ENCODE measurements around the gene VSIG4. TPM values are rescaled to one million over a fixed set of nuclear protein-coding genes. Genes with fewer than 3 reads are reported as not detected.
"Not testable (repeated sequence)": the region's sequence is repeated elsewhere in the genome, so short reads cannot be mapped to it uniquely, and the experiment has no call there.

VSIG4 gene
- total RNA-seq: 100 to 1,000 TPM; 269 to 755 (median 401) TPM

- no peak for TF ChIP-seq CTCF (IDR thresholded peaks at IDR 0.05)
- ATAC-seq (ENCODE audit: low FRiP score) (no peak), DNase-seq (ENCODE audit: low spot score) (no peak)
Measured at GRCh38 chrX:66039944-66040343, at the start of gene VSIG4. TSS of gene VSIG4 (minus strand) at chrX:66040080. CDS start at chrX:66039998, 82 bp downstream.

- DNase-seq (ENCODE audit: low spot score) (no peak), ATAC-seq (ENCODE audit: low FRiP score) (no peak)
- TF ChIP-seq CTCF (IDR thresholded peaks at IDR 0.05): no peak
Measured at GRCh38 chrX:66076801-66077200, 36.9 kb upstream of the VSIG4 start.

GRCh38 chrX:66074920-66075879, 35.3 kb upstream of the VSIG4 start:
- ATAC-seq (ENCODE audit: low FRiP score) (no peak), DNase-seq (ENCODE audit: low spot score) (no peak)
- no peak for TF ChIP-seq CTCF (IDR thresholded peaks at IDR 0.05)

GRCh38 chrX:66071126-66071525, 31.2 kb upstream of the VSIG4 start:
- TF ChIP-seq CTCF (IDR thresholded peaks at IDR 0.05): no peak
- ATAC-seq (ENCODE audit: low FRiP score): no peak
- DNase-seq (ENCODE audit: low spot score): no peak

- ATAC-seq (ENCODE audit: low FRiP score) (no peak), DNase-seq (ENCODE audit: low spot score) (no peak)
- no peak for TF ChIP-seq CTCF (IDR thresholded peaks at IDR 0.05)
Measured at GRCh38 chrX:66064261-66064660, 24.4 kb upstream of the VSIG4 start.

GRCh38 chrX:66057019-66057418, 17.1 kb upstream of the VSIG4 start:
- ATAC-seq (ENCODE audit: low FRiP score); DNase-seq (ENCODE audit: low spot score): not testable (repeated sequence)

GRCh38 chrX:66054978-66055377, 15.1 kb upstream of the VSIG4 start:
- DNase-seq (ENCODE audit: low spot score) (no peak), ATAC-seq (ENCODE audit: low FRiP score) (no peak)
- no peak for TF ChIP-seq CTCF (IDR thresholded peaks at IDR 0.05)
